Measurements from ENCODE around the gene GATB. TPM values are rescaled to one million over a fixed set of nuclear protein-coding genes. Genes with fewer than 3 reads are reported as not detected.
A peak's percentile ranks its signal among the peaks of the same experiment; 100 is the strongest.
"Not testable (repeated sequence)": the region's sequence is repeated elsewhere in the genome, so short reads cannot be mapped to it uniquely, and the experiment has no call there.

The GATB gene
- total RNA-seq, 1 experiment from 2014 or later: 22.7 TPM

DNA sequence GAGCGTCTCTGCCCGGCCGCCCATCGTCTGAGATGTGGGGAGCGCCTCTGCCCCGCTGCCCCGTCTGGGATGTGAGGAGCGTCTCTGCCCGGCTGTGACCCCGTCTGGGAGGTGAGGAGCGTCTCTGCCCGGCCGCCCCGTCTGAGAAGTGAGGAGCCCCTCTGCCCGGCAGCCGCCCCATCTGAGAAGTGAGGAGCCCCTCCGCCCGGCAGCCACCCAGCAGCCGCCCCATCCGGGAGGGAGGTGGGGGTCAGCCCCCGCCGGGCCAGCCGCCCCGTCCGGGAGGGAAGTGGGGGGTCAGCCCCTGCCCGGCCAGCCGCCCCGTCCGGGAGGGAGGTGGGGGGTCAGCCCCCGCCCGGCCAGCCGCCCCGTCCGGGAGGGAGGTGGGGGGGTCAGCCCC lies 29.1 kb downstream of the GATB start:
- not testable (repeated sequence) for DNase-seq (ENCODE audit: low spot score)

DNA sequence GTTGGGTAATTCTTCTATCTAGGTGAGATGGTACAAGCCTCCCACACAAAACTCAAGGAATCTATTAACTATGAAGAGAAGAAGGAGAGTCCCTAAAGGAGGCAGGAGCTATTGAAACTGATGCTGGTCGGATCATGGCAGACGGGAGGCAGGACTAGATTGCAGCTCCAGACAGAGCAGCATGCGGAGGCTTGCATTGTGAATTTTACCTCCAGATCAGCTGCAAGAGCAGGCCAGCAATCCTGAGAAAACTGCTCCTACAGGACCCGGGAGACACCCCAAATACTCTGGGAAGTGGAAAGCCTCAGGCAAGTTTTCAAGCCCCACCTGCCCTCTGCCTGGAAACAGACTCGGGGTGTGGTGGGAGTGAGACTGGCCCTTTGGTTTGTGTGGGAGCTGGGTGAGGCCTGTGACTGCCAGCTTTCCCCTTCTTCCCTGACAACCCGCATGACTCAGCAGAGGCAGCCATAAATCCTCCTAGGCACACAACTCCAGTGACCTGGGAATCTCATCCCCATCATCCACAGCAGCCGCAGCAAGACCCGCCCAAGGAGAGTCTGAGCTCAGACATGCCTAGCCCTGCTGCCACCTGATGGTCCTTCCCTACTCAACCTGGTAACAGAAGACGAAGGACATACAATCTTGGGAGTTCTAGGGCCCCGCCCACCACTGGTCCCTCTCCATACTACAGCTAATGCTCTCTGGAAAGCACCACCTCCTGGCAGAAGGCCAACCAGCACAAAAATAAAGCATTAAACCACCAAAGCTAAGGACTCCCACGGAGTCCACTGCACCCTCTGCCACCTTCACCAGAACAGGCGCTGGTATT lies 30.9 kb downstream of the GATB start:
- peak; percentile 33 for DNase-seq (ENCODE audit: low spot score)

DNA sequence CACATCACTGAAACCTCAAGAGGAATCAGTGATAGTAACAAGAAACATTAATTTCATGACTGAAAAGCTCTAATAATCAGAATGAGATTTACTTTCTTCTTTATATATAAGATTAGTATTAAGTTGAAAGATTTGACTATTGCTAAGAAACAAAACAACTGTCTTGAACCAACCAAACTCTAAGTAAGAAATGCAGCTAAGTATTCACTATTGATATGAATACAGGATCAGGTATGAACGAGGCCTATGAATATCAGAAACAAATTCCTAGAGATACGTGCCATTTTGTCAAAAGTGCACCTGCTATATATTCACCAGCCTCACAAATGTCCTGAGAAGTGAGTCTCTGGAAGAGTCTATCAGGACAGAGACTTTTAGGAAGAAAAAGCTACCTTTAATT lies 32.1 kb downstream of the GATB start:
- no peak for DNase-seq (ENCODE audit: low spot score)

DNA sequence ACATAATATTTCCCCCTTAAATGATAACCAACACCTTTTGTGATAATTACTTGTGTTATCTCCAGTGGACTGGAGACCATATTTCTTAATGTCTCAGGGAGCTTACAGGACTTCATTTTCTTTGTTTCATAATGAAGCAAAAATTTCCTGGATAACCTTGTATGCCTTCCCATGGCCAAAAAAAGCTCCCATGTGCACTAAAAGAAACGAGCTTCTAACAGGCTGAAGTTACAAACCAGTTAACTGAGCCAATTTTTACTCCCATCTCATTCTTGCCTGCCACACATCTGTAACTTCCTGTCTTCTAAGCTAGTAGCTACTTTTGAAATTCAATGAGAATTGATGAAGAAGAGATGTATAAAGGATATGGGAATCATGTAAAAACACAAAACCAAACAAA lies 32.8 kb downstream of the GATB start:
- DNase-seq (ENCODE audit: low spot score): no peak

DNA sequence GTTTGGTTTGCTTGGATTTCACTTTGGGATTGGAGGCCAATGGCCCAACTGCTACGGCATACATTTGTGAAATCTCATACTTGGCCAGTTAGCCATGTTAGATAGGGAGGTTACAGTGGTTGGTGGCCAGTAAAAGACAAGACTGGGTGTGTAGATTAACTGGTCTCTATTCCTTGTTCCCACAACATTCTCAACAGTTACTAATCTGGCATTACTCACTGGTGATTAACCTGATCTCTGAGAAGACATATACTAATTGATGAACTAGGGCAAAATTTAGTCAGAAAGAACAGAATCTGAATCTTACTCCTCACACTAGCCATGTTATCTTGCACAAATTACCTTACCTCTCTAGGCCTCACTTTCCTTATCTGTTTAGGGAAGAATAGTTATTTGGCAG lies 33.4 kb downstream of the GATB start:
- DNase-seq (ENCODE audit: low spot score): no peak

DNA sequence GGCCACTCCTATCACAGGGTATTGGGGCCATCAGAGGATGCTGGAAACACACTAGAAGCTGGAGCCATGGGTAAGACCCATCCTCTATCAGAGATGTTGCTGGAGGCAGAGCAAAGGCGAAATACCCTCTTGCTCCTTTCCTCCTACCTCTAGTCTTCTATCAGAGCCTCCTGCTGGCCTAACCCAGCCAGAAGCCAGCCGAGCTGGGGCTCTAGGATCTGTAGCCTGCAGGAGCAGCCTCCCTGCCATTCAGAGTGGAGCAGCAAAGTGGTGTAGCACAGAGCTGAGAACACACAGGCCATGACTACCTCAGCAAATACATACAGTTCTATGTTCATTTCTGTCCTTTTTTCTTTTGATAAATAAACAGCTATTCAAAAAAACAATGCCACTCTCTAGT lies 35.7 kb downstream of the GATB start:
- DNase-seq (ENCODE audit: low spot score): no peak

DNA sequence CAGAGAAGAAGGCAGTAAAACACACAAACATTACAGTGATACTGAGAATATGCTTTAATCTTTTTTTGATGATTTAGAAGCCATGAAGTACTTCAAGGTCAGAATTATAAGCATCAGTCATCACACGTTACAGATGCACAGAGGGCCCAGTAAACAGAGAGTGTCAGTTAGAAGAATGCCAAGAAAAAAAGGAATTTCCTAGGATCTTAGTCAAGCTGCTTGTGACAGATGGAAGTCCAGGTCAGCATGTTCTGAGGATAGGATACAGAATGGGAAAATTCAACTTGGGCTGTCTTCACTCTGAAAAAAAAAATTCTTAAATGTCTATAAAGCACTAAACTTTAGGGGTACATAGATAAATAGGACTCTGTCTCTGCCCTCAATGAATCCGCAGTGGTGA lies 38.9 kb downstream of the GATB start:
- no peak for DNase-seq (ENCODE audit: low spot score)

DNA sequence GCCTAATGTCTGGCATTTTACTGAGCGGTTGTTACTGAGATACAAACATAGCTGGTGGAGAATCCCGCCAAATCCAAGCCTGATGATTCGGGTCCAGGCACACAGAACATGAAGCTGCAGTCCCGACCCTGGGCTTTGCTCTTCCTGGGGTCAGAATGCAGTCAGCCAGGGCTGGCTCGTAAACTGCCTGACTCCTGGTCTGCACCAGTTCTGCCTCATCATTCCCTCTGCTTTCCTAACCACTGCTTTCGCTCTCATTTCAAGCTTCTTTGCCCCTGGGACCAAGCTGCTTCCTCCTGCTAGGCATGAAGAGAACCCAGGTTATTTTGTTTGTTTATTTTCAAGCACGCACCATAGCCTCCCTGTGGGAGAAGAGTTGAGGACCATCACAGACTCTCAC lies 39.3 kb downstream of the GATB start:
- no peak for DNase-seq (ENCODE audit: low spot score)

DNA sequence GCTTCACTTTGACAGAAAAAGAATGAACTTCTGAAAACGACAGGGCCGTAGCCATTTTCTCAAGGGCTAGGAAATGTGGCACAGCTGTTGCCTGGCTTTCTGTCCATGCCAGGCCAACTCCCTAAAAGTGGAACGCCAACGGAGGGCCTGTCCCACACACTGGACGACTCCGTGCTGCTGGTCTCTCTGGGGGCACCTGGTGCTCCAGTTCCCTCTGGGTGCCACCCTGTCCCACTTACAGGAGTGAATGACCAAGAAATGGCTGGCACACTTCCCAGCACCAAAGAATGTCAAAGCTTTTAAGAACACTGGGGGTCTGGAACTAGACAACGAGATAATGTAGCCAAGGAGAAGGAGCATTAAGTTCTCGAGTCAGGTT lies 40.9 kb downstream of the GATB start:
- DNase-seq (ENCODE audit: low spot score): no peak

DNA sequence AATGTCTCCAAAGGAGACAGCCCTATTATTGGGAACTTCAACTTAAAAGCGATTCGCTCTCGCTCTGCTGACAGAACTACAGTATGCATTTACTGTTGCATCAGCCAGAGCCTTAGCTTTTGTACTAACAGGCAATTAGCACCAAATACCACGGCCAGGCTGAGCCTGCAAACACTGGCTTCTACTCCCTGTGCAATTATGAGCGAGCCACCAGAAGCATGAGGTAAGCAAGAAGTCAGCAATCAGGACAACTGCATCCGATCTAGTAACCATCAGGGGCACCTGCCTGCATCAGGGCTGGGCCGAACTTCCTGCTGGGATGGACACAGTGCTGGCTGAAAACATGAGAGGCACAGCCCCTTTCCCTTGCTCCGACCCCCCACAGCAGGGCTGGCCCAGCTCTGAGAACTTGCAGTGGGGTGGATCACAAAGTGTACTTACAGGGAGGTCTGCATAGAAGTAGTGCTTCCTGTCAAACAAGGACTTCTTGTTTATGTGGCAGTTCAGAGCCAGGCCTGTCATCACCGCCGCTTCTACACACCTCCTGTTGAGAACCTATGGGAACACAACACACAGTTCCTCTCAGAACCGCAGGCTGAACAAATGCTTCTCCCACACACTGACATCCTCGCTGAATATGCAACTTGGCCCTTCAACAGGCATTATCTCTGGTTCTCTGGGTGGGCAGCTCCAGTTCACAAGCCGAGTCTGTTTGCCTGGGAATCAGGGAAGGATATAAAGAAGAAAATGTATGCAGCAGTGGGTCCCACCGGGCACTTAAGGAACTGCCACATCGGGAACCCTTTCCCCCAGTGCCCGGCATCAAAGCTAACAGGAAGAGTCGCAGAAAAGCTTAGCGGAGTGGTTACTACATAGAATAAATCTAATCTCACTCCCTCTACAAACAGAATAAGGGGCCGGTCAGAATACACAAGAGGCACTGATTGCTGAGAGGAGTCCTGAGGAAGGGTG lies 41.5 kb downstream of the GATB start:
- DNase-seq (ENCODE audit: low spot score): no peak

DNA sequence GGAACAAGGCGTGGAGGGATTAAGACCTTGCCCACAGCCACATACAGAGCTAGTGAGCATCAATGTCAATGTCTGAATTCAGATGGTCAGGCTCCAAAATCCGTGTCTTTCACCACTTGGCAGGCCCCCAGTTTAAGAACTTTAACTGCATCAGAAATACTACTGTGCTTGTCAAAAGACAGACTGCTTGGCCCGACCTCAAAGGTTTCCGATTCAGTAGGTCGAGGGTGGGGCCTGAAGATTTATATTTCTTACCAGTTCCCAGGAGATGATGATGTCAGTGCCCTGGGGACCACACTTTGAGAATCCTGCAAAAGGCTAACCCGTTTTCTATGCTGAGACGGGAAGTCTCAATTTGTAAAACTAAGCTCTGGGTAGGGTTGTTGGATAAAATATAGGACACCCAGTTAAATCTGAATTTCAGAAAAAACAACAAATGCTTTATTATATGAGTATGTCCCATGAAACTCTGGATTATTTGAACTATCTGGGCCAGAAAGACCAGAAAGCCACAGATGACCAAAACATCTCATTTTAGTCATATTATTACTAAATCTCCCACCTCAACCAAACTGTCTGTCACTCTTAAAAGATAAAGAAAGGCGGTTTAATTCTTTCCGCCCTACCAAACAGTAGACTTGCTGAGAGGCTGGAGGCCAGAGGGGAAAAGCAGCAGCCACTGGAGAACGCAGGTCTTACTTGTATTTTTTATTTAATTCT lies 42.7 kb downstream of the GATB start:
- no peak for DNase-seq (ENCODE audit: low spot score)

DNA sequence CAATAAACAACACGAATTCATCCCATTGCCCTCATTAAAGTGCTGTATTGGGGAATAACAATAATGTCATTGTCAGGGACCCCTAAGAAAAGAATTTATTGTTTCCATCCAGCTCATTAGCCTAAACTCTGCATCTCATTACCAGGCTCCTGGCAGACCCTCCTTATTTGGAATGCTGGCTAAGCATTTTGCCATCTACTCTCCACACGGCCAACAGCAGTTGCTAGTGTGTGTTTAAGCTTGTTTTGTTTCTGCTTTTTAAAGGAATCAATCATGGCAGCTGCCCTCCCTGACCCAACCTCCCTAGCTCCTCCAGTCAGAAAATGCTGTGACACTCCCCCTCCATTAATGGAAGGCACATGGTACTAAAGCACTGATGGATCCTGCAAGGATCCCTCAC lies 43.5 kb downstream of the GATB start:
- DNase-seq (ENCODE audit: low spot score): no peak

DNA sequence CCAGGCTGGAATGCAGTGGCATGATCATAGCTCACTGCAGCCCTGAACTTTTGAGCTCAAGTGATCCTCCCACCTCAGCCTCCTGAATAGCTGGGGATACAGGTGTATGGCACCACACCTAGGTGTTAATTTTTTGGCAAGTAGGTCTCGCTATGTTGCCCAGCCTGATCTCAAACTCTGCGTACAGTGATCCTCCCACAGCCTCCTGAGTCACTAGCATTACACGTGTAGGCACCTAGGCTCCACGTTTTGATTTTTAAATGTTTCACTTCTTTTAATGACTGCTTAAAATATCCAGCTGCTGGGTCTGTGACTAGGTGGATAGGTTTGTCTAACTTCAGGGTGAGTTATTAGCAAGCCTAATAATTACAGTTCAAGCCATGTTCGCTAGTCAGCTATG lies 44.5 kb downstream of the GATB start:
- DNase-seq (ENCODE audit: low spot score): no peak

DNA sequence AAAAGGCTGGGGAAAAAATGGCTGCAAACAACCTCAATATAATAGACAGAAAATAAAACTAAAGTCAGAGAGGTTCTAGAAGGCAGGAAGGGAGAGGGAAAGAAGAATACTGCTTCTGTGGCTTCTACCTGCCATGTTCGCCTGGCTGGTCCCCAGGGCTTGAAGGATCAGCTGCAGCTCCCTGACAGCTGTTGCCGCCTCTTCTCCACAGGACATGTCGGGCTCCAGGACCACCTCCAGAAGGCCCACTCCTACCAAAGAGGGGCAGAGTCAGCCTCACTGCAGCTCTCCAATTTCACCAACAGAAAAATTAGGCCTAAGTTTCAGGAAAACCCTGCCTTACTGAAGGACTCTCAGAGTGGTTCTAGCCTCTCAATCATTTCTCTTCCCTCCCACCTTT lies 44.9 kb downstream of the GATB start:
- no peak for DNase-seq (ENCODE audit: low spot score)

DNA sequence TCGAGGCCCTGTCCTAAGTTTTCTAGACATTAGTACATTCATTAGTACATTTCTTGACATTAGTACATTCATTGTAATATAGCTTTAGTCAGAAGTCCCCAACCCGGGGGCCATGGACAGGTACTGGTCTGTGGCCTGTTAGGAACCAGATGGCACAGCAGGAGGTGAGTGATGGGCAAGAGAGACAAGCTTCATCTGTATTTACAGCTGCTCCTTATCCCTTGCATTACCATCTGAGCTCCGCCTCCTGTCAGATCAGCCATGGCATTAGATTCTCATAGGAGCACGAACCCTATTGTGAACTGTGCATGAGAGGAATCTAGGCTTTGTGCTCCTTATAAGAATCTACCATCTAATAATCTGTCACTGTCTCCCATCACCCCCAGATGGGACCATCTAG lies 48.0 kb downstream of the GATB start:
- DNase-seq (ENCODE audit: low spot score): no peak

DNA sequence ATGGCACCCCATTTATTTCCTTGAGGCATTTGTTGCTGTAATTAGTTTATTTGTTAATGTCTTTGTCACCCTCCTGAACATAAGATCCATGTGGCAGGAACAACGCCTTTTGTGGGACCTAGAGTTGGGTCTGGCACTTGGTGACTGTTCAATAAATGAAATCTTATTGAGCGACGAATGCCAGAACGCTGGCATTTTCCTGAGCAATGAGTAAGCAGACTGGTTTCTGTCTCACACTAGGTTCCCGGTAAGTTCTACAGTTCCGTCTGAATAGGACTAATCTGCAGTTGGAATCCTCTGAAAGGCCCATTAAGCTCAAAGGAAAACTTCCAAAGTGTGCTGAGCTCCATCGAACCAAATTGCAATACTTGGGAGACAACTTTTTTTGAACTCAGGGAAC lies 49.2 kb downstream of the GATB start:
- no peak for DNase-seq (ENCODE audit: low spot score)

DNA sequence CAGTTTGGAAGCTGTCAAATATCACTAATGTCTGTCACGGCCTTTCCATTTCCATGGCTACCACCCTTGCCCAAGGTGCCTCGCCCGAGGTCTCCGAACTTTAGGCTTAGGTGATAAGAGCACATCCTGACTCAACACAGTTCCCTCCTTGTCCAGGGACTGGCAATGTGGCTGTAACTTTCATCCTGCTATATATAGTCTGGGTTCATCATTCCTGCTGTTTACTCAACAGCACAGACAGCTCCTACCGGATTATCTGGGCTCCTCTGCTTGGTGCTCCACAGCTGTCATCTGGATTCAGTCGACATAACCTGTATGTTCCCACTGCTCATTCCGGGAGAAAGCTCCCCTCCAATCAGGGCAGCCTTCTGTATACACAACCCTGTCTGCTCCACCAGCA lies 51.2 kb downstream of the GATB start:
- no peak for DNase-seq (ENCODE audit: low spot score)

DNA sequence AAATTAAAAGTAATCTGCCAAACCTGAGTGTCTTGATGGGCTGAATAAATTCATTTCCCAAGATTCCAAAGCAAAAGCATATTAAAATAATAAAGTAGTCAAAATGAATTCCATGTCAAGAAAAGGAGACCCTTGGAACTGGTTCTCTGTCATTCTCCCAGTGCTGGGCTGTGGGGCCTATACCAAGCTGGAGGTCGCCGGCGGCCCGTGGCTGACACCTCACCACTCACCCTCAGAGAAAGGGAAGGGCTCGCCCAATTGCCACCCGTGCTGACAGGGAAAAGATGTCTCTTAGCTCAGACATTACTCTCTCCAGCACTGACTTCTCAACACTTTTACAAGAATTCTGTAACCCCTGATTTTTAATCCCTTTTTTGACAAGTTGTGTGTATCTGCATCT lies 51.7 kb downstream of the GATB start:
- no peak for DNase-seq (ENCODE audit: low spot score)

DNA sequence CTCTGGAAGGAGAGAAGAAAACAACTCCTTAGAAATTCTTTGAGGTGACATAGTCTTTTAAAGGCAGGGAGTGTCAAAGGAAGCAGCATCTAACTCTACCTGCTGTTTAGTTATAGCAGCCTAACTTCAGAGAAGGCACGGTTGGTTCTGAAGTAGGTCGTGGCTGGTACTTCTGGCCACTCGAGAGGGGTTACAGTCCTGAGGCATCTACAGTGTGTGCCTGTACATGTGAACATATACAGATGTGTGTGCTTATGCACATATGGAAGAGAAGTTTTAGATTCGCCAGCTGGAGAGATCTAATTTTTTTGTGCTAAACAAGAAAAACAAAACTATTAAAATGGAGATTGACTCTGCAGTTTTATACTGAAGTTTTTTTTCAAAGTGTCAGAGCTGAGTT lies 52.7 kb downstream of the GATB start:
- no peak for DNase-seq (ENCODE audit: low spot score)

DNA sequence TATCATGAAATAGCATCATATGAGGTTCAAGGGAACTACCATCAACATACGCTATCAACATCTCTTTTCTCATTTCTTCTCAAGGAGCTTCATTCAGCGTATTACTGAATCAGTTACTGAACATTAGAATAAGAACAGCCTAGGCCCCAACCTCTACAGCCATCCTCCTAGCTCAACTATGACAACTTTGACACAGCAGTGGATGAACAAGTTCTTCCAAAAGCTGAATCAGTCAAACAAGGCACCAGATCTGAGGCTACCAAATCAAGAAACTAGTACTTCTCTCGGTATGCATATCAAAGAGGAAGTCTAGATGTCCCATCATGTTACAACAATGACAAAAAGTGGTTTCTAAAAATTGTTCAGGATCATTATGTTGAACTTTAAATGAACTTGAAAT lies 57.4 kb downstream of the GATB start:
- DNase-seq (ENCODE audit: low spot score): no peak

DNA sequence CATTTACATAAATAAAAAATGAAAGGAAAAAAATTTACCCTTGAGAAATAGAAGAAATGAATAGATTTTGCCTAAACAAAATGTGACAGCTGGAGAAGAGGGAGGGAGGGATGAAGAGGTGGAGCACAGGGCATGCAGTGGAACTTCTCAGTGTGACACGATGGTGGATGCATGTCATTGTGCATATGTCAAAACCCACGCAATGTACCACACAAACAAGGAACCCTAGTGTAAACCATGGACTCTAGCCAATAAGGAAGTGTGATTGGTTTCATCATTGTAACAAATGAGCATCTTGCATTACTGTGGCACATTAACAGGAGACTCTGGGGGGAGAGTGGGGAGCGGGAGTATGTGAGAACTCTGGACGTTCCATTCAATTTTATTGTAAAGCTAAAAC lies 58.6 kb downstream of the GATB start:
- no peak for DNase-seq (ENCODE audit: low spot score)

DNA sequence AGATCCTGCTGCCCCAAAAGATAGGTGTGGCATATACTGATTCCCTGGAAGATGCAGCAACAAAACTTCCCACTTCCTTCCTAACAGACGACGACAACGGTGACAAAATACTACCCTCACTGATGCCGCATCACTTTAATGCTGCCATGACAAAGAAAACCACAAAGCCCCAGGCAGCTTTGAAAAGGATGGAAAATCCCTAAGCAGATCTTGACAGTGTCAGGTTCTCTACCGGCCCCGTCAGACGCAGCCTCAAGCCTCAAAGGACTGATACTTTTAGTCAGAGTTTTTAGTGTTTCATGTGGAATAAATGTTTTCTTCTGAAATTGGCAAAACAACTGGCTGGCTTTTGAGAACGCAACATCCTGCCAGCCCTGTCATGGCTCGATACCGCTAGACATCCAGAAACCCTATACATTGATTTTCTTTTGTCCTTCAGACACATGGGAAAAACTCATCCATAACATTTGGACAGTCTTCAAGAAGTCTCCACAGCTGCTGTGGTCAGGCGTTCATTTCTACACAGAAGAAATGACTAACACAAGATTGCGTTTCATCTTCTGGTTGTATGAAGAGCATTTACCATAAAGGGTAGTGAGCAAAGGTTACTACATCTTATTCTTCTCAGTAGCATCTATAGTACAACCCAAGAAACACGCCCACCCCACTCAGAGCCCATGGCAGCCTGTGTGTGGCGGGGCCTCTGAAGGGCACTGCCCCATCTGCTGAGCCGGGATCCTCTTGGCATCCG lies 60.1 kb downstream of the GATB start:
- no peak for DNase-seq (ENCODE audit: low spot score)

All from H4 (cell line).